ENCODE results near the gene ABCA9. TPM values are rescaled to one million over a fixed set of nuclear protein-coding genes. Genes with fewer than 3 reads are reported as not detected.

ABCA9 gene
- total RNA-seq: 0.13 and 0.26 TPM in 2 replicates

- no peak for TF ChIP-seq CTCF (IDR thresholded peaks at IDR 0.05; ENCODE audit: insufficient read depth, low read length, severe bottlenecking)
- no peak for DNase-seq (ENCODE audit: low read depth)
- FAIRE-seq: no peak
- Histone ChIP-seq H3K4me3 (ENCODE audit: low read depth, low read length) (no peak within 1 kb of the TSS), H3K36me3 (ENCODE audit: control insufficient read depth, insufficient read depth, low read length) (no peaks in the 10 kb centered on the region), H3K27me3 (ENCODE audit: control insufficient read depth, insufficient read depth, low read length) (no peaks in the 10 kb centered on the region)
Observed at GRCh38 chr17:69060822-69061221, at the start of gene ABCA9. Gene ABCA9, minus strand, starts transcription at chr17:69060927. Its CDS starts 9,801 bp downstream, at chr17:69051126.

- Histone ChIP-seq H3K27me3 (ENCODE audit: control insufficient read depth, insufficient read depth, low read length) (no peaks in the 10 kb centered on the region), H3K36me3 (ENCODE audit: control insufficient read depth, insufficient read depth, low read length) (no peaks in the 10 kb centered on the region), H3K4me3 (ENCODE audit: low read depth, low read length) (no peak overlapping the region)
- no peak for DNase-seq (ENCODE audit: low read depth)
- FAIRE-seq: no peak
- no peak for TF ChIP-seq CTCF (IDR thresholded peaks at IDR 0.05; ENCODE audit: insufficient read depth, low read length, severe bottlenecking)
Observed at GRCh38 chr17:69105907-69106730, 45.4 kb upstream of the ABCA9 start.

- no peak for DNase-seq (ENCODE audit: low read depth)
- TF ChIP-seq CTCF (IDR thresholded peaks at IDR 0.05; ENCODE audit: insufficient read depth, low read length, severe bottlenecking): no peak
- Histone ChIP-seq H3K36me3 (ENCODE audit: control insufficient read depth, insufficient read depth, low read length) (no peaks in the 10 kb centered on the region), H3K4me3 (ENCODE audit: low read depth, low read length) (no peak overlapping the region), H3K27me3 (ENCODE audit: control insufficient read depth, insufficient read depth, low read length) (no peaks in the 10 kb centered on the region)
- no peak for FAIRE-seq
Observed at GRCh38 chr17:69103557-69104233, 43.0 kb upstream of the ABCA9 start.

- no peaks in the 10 kb centered on the region for H3K27me3 ChIP-seq (ENCODE audit: control insufficient read depth, insufficient read depth, low read length)
- FAIRE-seq (no peak), DNase-seq (ENCODE audit: low read depth) (no peak)
- no peak for TF ChIP-seq CTCF (IDR thresholded peaks at IDR 0.05; ENCODE audit: insufficient read depth, low read length, severe bottlenecking)
- H3K4me3 ChIP-seq (ENCODE audit: low read depth, low read length): no peak overlapping the region
- no peaks in the 10 kb centered on the region for H3K36me3 ChIP-seq (ENCODE audit: control insufficient read depth, insufficient read depth, low read length)
Observed at GRCh38 chr17:69098625-69099024, 37.9 kb upstream of the ABCA9 start.

GRCh38 chr17:69096541-69096940 lies 35.8 kb upstream of the ABCA9 start:
- FAIRE-seq (no peak), DNase-seq (ENCODE audit: low read depth) (no peak)
- no peak for TF ChIP-seq CTCF (IDR thresholded peaks at IDR 0.05; ENCODE audit: insufficient read depth, low read length, severe bottlenecking)

More at GRCh38 chr17:69096541-69096940, 35.8 kb upstream of the ABCA9 start:
- H3K36me3 ChIP-seq (ENCODE audit: control insufficient read depth, insufficient read depth, low read length): no peaks in the 10 kb centered on the region
- no peaks in the 10 kb centered on the region for H3K27me3 ChIP-seq (ENCODE audit: control insufficient read depth, insufficient read depth, low read length)
- no peak overlapping the region for H3K4me3 ChIP-seq (ENCODE audit: low read depth, low read length)

All from bronchial epithelial cell (primary cell).